ENCODE results near the gene SDF4.

The SDF4 gene

DNA sequence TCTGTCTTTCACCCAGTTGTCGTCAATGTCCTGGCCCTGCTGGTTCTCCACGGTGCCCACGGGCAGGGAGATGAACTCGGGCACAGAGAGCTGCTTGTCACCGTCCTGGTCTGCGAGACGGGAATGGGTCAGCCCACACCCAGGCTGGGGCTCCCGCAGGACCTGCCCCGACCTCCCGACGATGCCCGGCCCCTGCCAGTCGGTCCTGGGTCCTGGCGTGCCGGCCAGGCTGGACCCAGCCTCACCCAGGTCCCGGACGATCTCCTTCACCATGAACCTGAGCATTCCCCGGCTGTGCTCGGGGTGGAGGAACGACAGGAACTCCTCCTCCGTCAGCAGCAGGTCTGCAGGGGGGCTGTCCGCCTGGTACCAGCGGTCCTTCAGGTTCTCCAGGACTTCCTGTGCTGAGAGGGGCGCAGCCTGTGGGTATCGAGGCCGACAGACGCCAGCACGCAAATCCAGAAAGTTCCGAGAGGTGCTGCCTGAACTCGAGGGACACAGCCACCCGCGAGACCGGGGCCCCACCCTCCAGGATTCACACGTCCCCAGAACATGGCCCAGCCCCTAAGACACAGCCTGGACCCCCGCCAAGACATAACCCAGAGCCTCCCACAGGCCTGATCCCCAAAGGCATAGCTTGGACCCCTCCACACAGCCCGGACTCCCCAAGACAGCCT is 13.1 kb downstream of the SDF4 start:
- H3K4me1 Mint-ChIP-seq (ENCODE audit: low read depth) = peaks cover 21% of the 10 kb centered on the region
- H3K27ac Mint-ChIP-seq = no peak overlapping the region
- no peak overlapping the region for H3K4me3 Mint-ChIP-seq
- H3K9me3 Mint-ChIP-seq = no peaks in the 10 kb centered on the region
- no peaks in the 10 kb centered on the region for H3K27me3 Mint-ChIP-seq (ENCODE audit: low read depth)
- H3K36me3 Mint-ChIP-seq (ENCODE audit: low read depth) = peaks cover 35% of the 10 kb centered on the region

DNA sequence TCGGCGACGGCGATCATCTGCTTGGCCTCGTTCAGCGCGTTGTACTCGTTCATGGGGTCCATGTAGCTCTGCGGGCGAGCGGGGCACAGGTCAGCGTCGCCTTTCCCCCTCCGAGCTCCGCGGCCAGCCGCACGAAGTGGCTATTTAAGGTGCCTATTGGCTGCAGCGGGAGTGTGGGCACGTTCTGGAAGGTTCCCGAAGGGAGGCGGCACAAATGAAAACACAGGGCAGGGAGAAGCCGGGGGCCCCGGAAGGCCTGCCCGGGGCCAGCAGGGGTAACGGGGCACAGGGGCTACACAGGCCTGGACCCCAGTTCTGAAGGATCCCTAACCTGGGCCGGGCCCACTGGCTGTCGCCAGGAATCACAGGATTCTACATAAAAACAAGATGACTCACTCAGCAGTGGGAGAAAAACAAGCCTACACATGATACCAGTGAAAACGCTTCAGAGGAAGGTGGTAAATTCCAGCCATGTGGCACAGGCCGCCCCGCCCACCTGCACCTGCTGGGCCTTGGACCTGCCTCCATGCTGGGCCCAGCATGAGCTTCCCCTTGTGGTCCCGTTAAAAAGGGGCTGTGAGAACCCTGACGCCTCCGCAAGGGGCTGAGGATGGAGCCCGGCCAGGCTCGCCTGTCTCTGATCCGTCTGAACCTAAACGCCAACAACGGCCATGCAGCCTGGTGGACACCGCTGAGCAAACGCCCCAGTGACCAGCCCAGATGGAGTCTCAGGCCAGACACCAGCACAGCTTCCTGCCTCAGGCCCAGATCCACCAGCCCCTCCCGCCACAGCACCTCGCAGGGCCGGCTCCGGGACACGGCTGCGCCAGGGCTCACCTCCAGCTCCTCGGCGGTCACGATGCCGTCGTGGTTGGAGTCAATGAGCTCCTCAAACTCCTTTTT is 13.9 kb downstream of the SDF4 start:
- peaks cover 21% of the 10 kb centered on the region for H3K4me1 Mint-ChIP-seq (ENCODE audit: low read depth)
- peaks cover 30% of the 10 kb centered on the region for H3K36me3 Mint-ChIP-seq (ENCODE audit: low read depth)
- no peak overlapping the region for H3K4me3 Mint-ChIP-seq
- H3K9me3 Mint-ChIP-seq = no peaks in the 10 kb centered on the region
- peak overlapping the region; percentile 20 for H3K27ac Mint-ChIP-seq
- no peaks in the 10 kb centered on the region for H3K27me3 Mint-ChIP-seq (ENCODE audit: low read depth)

DNA sequence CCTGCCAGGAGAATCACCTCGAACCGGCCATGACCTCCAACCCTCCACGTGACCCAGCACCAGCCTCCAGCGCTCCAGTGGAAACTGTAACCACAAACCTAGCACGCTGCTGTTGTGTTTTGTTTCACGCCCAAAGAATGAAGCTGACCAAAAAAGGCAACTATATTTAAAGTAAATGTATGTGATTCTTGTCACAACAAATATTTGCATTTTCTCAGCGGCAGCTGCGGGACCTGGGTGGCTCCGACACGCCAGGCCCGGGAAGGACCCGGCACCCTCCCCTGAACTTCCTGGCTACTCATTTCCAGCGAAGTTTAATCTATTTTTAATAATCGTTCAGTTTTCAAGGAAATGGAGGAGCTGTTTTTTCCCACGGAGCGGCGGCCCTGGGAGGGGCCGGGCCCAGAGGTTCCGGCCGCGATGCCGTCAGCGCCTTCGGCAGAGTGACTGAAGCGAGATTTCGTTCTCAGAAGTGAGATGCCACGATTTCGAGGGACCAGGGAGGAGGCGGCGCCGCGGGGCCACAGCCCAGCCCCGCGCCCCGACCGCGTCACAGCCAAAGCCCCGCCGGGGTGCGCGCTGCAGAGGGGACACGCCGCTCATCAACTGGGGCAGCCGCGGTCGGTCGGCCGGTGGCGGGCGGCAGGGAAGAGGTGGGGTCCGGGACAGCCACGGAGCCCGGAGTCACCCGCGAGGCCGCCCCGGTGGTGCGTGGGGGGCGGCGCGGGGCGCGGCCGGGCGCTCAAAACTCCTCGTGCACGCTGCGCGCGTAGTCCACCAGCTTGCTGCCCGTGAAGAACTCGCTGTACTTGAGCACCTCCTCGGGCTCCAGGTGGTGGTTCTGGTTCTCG is 14.8 kb downstream of the SDF4 start:
- no peaks in the 10 kb centered on the region for H3K9me3 Mint-ChIP-seq
- peak overlapping the region; percentile 93 for H3K27ac Mint-ChIP-seq
- peak overlapping the region; percentile 77 for H3K4me3 Mint-ChIP-seq
- H3K36me3 Mint-ChIP-seq (ENCODE audit: low read depth) = peaks cover 27% of the 10 kb centered on the region
- H3K27me3 Mint-ChIP-seq (ENCODE audit: low read depth) = no peaks in the 10 kb centered on the region
- peaks cover 21% of the 10 kb centered on the region for H3K4me1 Mint-ChIP-seq (ENCODE audit: low read depth)

- H3K27me3 Mint-ChIP-seq (ENCODE audit: low read depth) = no peaks in the 10 kb centered on the region
- peaks cover 23% of the 10 kb centered on the region for H3K4me1 Mint-ChIP-seq (ENCODE audit: low read depth)
- H3K27ac Mint-ChIP-seq = peak overlapping the region; percentile 93
- H3K4me3 Mint-ChIP-seq = peak overlapping the region; percentile 77
- peaks cover 30% of the 10 kb centered on the region for H3K36me3 Mint-ChIP-seq (ENCODE audit: low read depth)
- H3K9me3 Mint-ChIP-seq = no peaks in the 10 kb centered on the region
These were observed 15.8 kb downstream of the SDF4 start for GRCh38 chr1:1215881-1216605.

DNA sequence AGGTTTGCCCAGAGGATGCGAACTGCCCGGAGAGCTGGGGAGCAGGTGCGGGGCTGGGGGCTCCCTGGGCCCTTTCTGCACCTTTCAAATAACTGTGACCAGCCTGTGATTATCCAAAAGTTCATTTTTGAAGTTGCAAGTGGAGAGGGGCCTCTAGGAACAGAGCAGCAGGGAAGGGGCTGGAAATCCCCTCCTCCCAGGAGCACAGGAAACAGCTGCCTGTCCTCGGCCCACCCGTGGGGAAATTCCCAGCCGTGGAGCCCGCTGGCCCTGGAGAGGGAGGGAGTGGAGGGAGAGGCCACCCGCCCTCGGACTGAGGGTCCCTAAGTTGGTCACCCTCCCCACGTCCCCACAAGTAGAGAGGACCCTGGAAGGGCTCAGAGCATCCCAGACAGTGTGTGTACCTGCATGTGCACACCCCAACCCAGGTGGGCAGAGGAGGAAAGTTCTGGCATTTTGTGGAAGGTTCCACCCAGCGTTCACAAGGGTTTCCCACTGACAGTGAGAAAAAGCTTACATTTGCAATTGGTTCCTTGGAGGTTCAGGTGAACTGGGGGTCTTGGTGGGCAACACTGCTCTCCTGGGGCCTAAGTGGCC is 16.6 kb downstream of the SDF4 start:
- Mint-ChIP-seq H3K9me3 (no peaks in the 10 kb centered on the region), H3K27me3 (ENCODE audit: low read depth) (no peaks in the 10 kb centered on the region), H3K4me1 (ENCODE audit: low read depth) (peaks cover 23% of the 10 kb centered on the region), H3K36me3 (ENCODE audit: low read depth) (peaks cover 29% of the 10 kb centered on the region), H3K27ac (peak overlapping the region; percentile 83), H3K4me3 (peak overlapping the region; percentile 77)

DNA sequence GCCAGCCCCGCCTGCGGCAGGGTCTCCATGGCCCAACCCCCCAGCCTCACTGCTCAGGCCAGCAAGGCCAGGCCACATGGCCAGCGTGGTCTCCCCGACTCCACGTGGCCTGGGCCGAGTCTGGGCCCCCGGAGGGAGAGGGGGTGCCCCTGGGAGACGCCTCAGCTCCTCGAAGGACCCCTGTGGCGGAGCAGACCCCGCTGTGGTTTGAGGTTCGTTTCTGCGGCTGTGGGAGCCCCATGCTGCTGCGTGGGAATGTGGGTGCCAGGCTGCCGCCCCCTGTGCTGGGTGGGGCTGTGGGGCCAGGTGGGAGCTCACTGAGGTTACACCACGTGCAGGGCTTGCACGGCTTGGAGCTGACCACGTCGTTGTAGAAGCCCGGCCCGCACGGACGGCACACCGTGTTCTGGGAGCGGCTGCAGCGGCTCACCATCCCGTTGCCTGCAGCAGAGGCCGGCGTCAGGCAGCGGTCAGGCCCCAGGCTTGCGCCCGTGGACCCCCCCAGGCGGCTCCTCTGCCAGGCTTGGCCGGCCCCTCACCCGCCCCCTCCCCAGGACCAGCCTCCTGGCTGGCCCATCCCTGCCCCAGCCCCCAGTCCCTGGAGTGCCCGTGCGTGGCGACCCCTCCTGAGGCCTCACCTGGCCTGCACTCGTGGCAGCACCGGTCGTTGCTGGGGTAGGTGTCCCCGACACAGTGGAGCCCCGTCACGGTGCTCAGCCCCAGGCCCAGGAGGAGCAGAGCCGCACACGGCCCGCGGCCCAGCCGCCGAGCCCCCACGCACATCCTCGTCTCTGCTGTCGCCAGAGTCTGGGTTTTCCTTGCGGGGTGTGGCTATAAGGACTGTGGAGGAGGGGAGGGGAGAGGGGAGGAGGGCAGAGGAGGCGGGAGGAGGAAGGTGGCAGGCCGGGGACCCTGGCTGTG is 18.2 kb downstream of the SDF4 start, which contains the start of gene TNFRSF4:
Gene TNFRSF4 (minus strand): TSS at position 809 of the 921 bp plus-strand sequence. CDS start 26 bp downstream, at position 783.
- H3K27ac Mint-ChIP-seq = peak within 1 kb of the TSS; percentile 83
- peaks cover 34% of the 10 kb centered on the region for H3K36me3 Mint-ChIP-seq (ENCODE audit: low read depth)
- H3K27me3 Mint-ChIP-seq (ENCODE audit: low read depth) = no peaks in the 10 kb centered on the region
- H3K9me3 Mint-ChIP-seq = no peaks in the 10 kb centered on the region
- peaks cover 25% of the 10 kb centered on the region for H3K4me1 Mint-ChIP-seq (ENCODE audit: low read depth)
- peak within 1 kb of the TSS; percentile 77 for H3K4me3 Mint-ChIP-seq

DNA sequence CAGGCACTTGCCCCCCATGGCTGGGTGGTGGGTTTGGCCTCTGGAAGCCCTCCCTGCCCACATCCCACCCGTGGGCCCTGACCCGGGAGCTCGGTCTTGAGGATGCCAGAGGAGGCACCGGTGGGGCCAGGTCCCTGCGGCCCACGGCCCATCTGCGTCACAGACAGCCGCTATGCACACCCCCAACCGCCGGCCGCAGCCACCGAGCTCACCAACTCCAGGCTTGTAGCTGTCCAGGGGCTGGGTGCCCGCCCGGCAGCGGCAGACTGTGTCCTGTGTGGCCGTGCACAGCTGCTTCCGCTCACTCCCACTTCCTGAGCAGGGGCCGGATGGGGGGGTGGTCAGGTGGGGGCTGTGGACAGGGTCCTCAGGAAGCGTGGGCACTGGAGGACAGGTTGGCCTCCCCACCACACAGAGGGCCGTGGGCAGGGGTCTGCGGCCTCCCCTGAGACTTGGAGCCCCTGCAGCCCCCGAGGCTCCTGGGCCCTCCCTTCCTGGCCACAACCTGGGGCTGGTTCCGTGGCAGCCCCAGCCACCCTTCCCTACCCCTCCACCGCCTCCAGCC is 18.9 kb downstream of the SDF4 start:
- Mint-ChIP-seq H3K9me3 (no peaks in the 10 kb centered on the region), H3K36me3 (ENCODE audit: low read depth) (peaks cover 28% of the 10 kb centered on the region), H3K4me3 (peak overlapping the region; percentile 76), H3K27me3 (ENCODE audit: low read depth) (no peaks in the 10 kb centered on the region), H3K27ac (peak overlapping the region; percentile 41), H3K4me1 (ENCODE audit: low read depth) (peaks cover 32% of the 10 kb centered on the region)

GRCh38 chr1:1211541-1212441 is 20.0 kb downstream of the SDF4 start:
- Mint-ChIP-seq H3K36me3 (ENCODE audit: low read depth) (peaks cover 27% of the 10 kb centered on the region), H3K4me3 (peak overlapping the region; percentile 71), H3K9me3 (no peaks in the 10 kb centered on the region), H3K27ac (peak overlapping the region; percentile 76), H3K27me3 (ENCODE audit: low read depth) (no peaks in the 10 kb centered on the region), H3K4me1 (ENCODE audit: low read depth) (peaks cover 32% of the 10 kb centered on the region)

GRCh38 chr1:1210726-1211540 is 20.9 kb downstream of the SDF4 start:
- no peak overlapping the region for H3K27ac Mint-ChIP-seq
- H3K4me3 Mint-ChIP-seq = peak overlapping the region; percentile 59
- H3K9me3 Mint-ChIP-seq = no peaks in the 10 kb centered on the region
- H3K27me3 Mint-ChIP-seq (ENCODE audit: low read depth) = no peaks in the 10 kb centered on the region
- H3K4me1 Mint-ChIP-seq (ENCODE audit: low read depth) = peaks cover 29% of the 10 kb centered on the region
- peaks cover 23% of the 10 kb centered on the region for H3K36me3 Mint-ChIP-seq (ENCODE audit: low read depth)

DNA sequence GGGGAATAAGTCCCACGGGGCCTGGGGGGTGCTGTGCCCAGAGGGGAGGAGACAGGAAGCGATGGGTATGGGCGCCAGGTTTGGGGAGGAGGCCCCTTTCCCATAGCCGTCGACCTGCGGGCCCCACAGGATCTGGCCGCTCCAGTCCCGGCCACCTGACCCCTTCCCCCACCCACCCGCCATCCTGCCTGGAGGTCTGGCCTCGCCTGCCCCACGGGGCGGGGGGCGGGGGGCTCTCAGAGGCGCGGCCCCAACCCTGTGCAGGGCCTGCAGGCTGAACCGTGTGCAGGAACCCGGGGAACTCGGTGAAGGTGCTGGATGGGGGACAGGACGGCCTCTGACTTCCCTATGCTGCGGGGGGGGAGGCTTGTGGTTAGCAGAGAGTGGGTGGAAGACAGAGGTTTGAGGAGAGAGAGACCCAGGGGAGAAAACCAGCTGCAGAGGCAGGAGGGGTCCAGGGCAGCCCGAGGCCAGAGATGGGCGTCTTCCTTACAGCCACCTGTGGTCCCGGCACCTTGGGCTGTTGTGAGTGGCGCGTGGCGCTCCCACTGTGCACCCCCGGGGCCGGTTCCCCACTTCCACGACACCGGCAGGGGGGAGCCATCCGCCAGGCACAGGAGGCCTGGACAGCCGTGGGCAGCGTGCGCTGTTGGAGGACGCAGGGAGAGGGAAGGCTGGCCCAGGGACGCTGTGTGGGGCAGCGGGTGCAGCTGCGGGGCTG is 22.9 kb downstream of the SDF4 start:
- peak overlapping the region; percentile 99 for H3K27ac Mint-ChIP-seq
- no peaks in the 10 kb centered on the region for H3K27me3 Mint-ChIP-seq (ENCODE audit: low read depth)
- H3K36me3 Mint-ChIP-seq (ENCODE audit: low read depth) = peaks cover 19% of the 10 kb centered on the region

GRCh38 chr1:1207571-1207892 is 24.3 kb downstream of the SDF4 start:
- H3K9me3 Mint-ChIP-seq = no peaks in the 10 kb centered on the region
- peaks cover 18% of the 10 kb centered on the region for H3K4me1 Mint-ChIP-seq (ENCODE audit: low read depth)
- peaks cover 19% of the 10 kb centered on the region for H3K36me3 Mint-ChIP-seq (ENCODE audit: low read depth)
- H3K27me3 Mint-ChIP-seq (ENCODE audit: low read depth) = no peaks in the 10 kb centered on the region
- peak overlapping the region; percentile 79 for H3K4me3 Mint-ChIP-seq
- peak overlapping the region; percentile 99 for H3K27ac Mint-ChIP-seq

More for the DNA sequence above, 22.9 kb downstream of the SDF4 start:
- Mint-ChIP-seq H3K4me3 (peak overlapping the region; percentile 85), H3K9me3 (no peaks in the 10 kb centered on the region), H3K4me1 (ENCODE audit: low read depth) (peaks cover 18% of the 10 kb centered on the region)

All from T-helper 1 cell treated with Interleukin-12 subunit alpha and Interleukin-12 subunit beta and Interleukin-4 antibody, amounts not matched to agents 30 μg/mL and 1 μg/mL, for 36 hours (primary cell).